PC-9 (cell line): ENCODE data around the gene ZNF593. TPM values are rescaled to one million over a fixed set of nuclear protein-coding genes. Genes with fewer than 3 reads are reported as not detected.
A peak's percentile ranks its signal among the peaks of the same experiment; 100 is the strongest.

Source experiments
- BruUV-seq: library from RNA; stranded (reverse); fragments of 400-500 nt; replicated peaks from 2 replicates; lab custom pipeline; 2021; lab: Mats Ljungman, UMichigan
- CTCF ChIA-PET: fragments of 300-600 bp; sonication (Branson Sonifier 250); formaldehyde crosslinking; loops from one replicate; lab custom pipeline; 2022; ENCODE audit warnings: antibody characterized with exemption; lab: Charles Lee
- POLR2A ChIA-PET: fragments of 300-600 bp; sonication (Branson Sonifier 250); formaldehyde crosslinking; loops from one replicate; lab custom pipeline; 2022; ENCODE audit warnings: antibody characterized with exemption; ENCODE audit not compliant: unreplicated experiment; lab: Charles Lee
- DNase-seq, 2 experiments: peaks; one replicate each; pipeline versions ENCODE4 v3.0.0 to v3.0.0-alpha.2; 2015 to 2022; ENCODE audit warnings: mixed read lengths in 1 of 2
- H2AFZ ChIP-seq: fragments of 200-600 bp; sonication (generic); 2 replicates; pipeline ENCODE4 v1.8.1; 2017; ENCODE audit warnings: antibody characterized with exemption
- H3F3A ChIP-seq: fragments of 200-600 bp; sonication (generic); 2 replicates; pipeline ENCODE4 v1.8.1; 2017; ENCODE audit warnings: antibody characterized with exemption, mild to moderate bottlenecking, low read depth; ENCODE audit not compliant: insufficient read depth
- H3K27ac ChIP-seq: fragments of 200-600 bp; sonication (generic); 2 replicates; pipeline ENCODE4 v1.6.1; 2016; ENCODE audit warnings: mixed run types
- H3K27me3 ChIP-seq: fragments of 200-600 bp; sonication (generic); 2 replicates; pipeline ENCODE4 v1.6.1; 2016; ENCODE audit warnings: low read depth, mixed run types; ENCODE audit not compliant: insufficient read depth
- H3K36me3 ChIP-seq: fragments of 200-600 bp; sonication (generic); 2 replicates; pipeline ENCODE4 v1.6.1; 2016; ENCODE audit warnings: low read depth, mixed run types
- H3K4me1 ChIP-seq: fragments of 200-600 bp; sonication (generic); replicated peaks from 2 replicates; pipeline ENCODE4 v1.6.1; 2016; ENCODE audit warnings: mixed run types; ENCODE audit not compliant: insufficient read depth
- H3K4me2 ChIP-seq: fragments of 200-600 bp; sonication (generic); 2 replicates; pipeline ENCODE4 v1.6.1; 2017; ENCODE audit warnings: mixed run types
- H3K4me3 ChIP-seq: fragments of 200-600 bp; sonication (generic); 2 replicates; pipeline ENCODE4 v1.6.1; 2016; ENCODE audit warnings: mixed run types
- H3K79me2 ChIP-seq: fragments of 200-600 bp; sonication (generic); 2 replicates; pipeline ENCODE4 v1.6.1; 2017; ENCODE audit warnings: low read depth, mixed run types
- H3K9me2 ChIP-seq: fragments of 200-600 bp; sonication (generic); 2 replicates; pipeline ENCODE4 v1.8.1; 2017; ENCODE audit warnings: mild to moderate bottlenecking; ENCODE audit not compliant: insufficient read depth
- H3K9me3 ChIP-seq: fragments of 200-600 bp; sonication (generic); 2 replicates; pipeline ENCODE4 v1.8.1; 2016; ENCODE audit warnings: low read depth; ENCODE audit not compliant: insufficient read depth
- H4K20me1 ChIP-seq: fragments of 200-600 bp; sonication (generic); 2 replicates; pipeline ENCODE4 v1.8.1; 2017; ENCODE audit not compliant: insufficient read depth
- EZH2 ChIP-seq: fragments of 200-600 bp; sonication (generic); IDR thresholded peaks from 2 replicates; pipeline ENCODE4 v1.8.0; 2017; ENCODE audit warnings: antibody characterized with exemption, low read depth
- intact Hi-C: fragments of 100-400 bp; cut with micrococcal nuclease; formaldehyde crosslinking; loops from one replicate; pipeline ENCODE4 v1.10.0; 2022; ENCODE audit not compliant: unreplicated experiment
- total RNA-seq: library from RNA; stranded (reverse); gene quantifications from 2 replicates; pipeline ENCODE4 v1.2.3, GENCODE V29; 2021
- TF ChIP-seq, protein P1 (sequence below): fragments of 200-600 bp; sonication (generic); conservative IDR thresholded peaks from 2 replicates; pipeline ENCODE4 v1.6.1; 2017; ENCODE audit warnings: mixed run types, antibody characterized with exemption, mild to moderate bottlenecking, moderate library complexity

The ZNF593 gene
- total RNA-seq, 1 experiment from 2014 or later: 37.0 TPM

DNA sequence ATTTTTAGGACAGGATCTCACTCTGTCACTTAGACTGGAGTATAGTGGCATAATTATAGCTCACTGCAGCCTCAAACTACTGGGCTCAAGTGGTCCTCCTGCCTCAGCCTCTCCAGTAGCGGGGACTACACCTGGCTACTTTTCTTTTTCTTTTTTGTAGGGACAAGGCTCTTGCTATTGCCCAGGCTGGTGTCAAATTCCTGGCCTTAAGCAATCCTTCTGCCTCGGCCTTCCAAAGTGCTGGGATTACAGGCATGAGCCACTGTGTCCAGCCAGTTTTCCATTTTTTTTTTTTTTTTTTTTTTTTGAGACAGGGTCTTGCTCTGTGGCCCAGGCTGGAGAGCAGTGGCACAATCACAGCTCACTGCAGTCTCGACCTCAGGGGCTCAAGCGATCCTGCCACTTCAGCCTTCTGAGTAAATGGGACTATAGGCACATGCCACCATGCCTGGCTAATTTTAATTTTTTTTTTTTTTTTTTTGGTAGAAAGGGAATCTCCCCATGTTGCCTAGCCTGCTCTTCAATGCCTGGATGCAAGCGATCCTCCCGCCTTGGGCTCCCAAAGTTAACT, 43.7 kb downstream of the ZNF593 start:
- no peaks in the 10 kb centered on the region for H3K4me1 ChIP-seq
- no peaks in the 10 kb centered on the region for H3K36me3 ChIP-seq
- H2AFZ ChIP-seq: no peak overlapping the region
- H4K20me1 ChIP-seq: no peaks in the 10 kb centered on the region
- no peaks in the 10 kb centered on the region for H3K27me3 ChIP-seq
- no peaks in the 10 kb centered on the region for H3K9me3 ChIP-seq
- intact Hi-C loops: no loop called here
- no TSS peak for BruUV-seq
- no peak overlapping the region for H3K4me3 ChIP-seq
- no peak overlapping the region for H3K27ac ChIP-seq
- no peak overlapping the region for H3K4me2 ChIP-seq
- ChIA-PET POLR2A (no interaction called here), CTCF (no interaction called here)
- no peak for DNase-seq
- no peaks in the 10 kb centered on the region for H3K79me2 ChIP-seq
- no peaks in the 10 kb centered on the region for H3F3A ChIP-seq
- TF ChIP-seq, protein P1, sequence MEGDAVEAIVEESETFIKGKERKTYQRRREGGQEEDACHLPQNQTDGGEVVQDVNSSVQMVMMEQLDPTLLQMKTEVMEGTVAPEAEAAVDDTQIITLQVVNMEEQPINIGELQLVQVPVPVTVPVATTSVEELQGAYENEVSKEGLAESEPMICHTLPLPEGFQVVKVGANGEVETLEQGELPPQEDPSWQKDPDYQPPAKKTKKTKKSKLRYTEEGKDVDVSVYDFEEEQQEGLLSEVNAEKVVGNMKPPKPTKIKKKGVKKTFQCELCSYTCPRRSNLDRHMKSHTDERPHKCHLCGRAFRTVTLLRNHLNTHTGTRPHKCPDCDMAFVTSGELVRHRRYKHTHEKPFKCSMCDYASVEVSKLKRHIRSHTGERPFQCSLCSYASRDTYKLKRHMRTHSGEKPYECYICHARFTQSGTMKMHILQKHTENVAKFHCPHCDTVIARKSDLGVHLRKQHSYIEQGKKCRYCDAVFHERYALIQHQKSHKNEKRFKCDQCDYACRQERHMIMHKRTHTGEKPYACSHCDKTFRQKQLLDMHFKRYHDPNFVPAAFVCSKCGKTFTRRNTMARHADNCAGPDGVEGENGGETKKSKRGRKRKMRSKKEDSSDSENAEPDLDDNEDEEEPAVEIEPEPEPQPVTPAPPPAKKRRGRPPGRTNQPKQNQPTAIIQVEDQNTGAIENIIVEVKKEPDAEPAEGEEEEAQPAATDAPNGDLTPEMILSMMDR: no peak
- TF ChIP-seq EZH2: no peak
- no peaks in the 10 kb centered on the region for H3K9me2 ChIP-seq

DNA sequence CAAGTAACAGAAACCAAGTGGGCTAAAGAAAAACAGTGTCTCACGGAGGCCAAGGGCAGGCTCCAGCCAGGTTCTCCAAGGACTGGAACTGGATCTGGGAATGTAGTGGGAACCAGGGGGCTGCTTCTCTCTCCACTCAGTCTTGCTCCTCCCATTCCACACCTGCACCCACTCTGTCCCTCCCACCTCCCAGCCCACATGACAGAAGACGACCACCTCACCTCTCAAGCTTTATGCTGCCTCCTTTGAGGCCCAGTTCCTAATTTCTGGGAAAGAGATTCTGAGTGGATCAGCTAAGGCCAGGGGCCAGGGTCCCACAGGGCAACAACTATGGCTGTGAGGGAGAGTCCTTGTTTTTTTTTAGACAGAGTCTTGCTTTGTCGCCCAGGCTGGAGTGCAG, 45.5 kb downstream of the ZNF593 start:
- BruUV-seq: no TSS peak
- no peak for DNase-seq
- no peak overlapping the region for H2AFZ ChIP-seq
- no peaks in the 10 kb centered on the region for H3K4me1 ChIP-seq
- H3K9me2 ChIP-seq: no peaks in the 10 kb centered on the region
- POLR2A ChIA-PET: no interaction called here
- no peaks in the 10 kb centered on the region for H3K9me3 ChIP-seq
- intact Hi-C loops: no loop called here
- H3K27ac ChIP-seq: no peak overlapping the region
- CTCF ChIA-PET: no interaction called here
- H3K79me2 ChIP-seq: no peaks in the 10 kb centered on the region
- no peak overlapping the region for H3K4me3 ChIP-seq
- TF ChIP-seq EZH2: no peak
- TF ChIP-seq, protein P1: no peak
- H3F3A ChIP-seq: no peaks in the 10 kb centered on the region
- no peaks in the 10 kb centered on the region for H3K27me3 ChIP-seq
- H3K36me3 ChIP-seq: no peaks in the 10 kb centered on the region
- no peaks in the 10 kb centered on the region for H4K20me1 ChIP-seq
- H3K4me2 ChIP-seq: no peak overlapping the region

DNA sequence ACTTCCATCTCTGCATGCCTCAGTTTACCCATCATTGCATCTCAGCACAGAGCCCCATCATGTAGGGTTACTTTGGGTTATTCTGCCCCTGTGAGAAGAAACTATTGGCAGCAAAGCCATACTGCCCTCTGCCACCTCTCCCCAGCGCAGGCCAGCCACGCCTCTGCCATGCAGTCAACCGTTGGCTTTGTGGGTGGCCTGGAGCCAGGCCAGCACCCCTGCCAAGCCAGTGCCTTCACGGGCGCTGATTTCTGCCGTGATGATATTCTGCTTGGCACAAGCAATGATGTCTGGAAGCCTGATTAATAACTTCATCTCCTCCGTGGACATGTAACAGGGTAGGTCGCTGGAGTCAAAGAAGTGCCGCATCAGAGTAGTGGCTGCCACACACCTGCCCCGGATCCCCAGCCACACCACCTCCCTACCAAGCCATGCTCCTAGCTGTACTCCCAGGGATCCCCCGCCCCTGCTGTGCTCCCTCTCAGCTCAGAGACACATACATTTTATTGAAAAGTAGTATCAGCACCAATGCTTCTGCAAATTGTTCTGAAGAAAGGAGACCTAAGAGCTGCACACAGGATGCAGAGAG, 49.3 kb downstream of the ZNF593 start:
- no TSS peak for BruUV-seq
- POLR2A ChIA-PET: no interaction called here
- Histone ChIP-seq H3K9me3 (no peaks in the 10 kb centered on the region), H4K20me1 (no peaks in the 10 kb centered on the region), H3K79me2 (no peaks in the 10 kb centered on the region), H3K27ac (no peak overlapping the region), H3F3A (no peaks in the 10 kb centered on the region), H3K4me3 (no peak overlapping the region), H3K9me2 (no peaks in the 10 kb centered on the region), H3K36me3 (no peaks in the 10 kb centered on the region), H3K4me2 (no peak overlapping the region), H2AFZ (no peak overlapping the region), H3K27me3 (no peaks in the 10 kb centered on the region), H3K4me1 (no peaks in the 10 kb centered on the region)
- peak in 1 of 2 experiments; percentile 34 for DNase-seq
- TF ChIP-seq, protein P1: no peak
- TF ChIP-seq EZH2: no peak
- CTCF ChIA-PET: no interaction called here
- intact Hi-C loops: no loop called here

Other genes with a start within 250 kb of the ZNF593 start
- 13.0 and 13.9 TPM in 2 replicates for gene PAFAH2, start 171.8 kb upstream of the ZNF593 start, total RNA-seq
- 0.13 and 0.63 TPM in 2 replicates for gene EXTL1, start 148.1 kb upstream of the ZNF593 start, total RNA-seq
- not detected in 2 replicates for gene SLC30A2, start 123.8 kb upstream of the ZNF593 start, total RNA-seq
- gene TRIM63, start 102.3 kb upstream of the ZNF593 start, total RNA-seq: not detected in 2 replicates
- gene PDIK1L, start 58.1 kb upstream of the ZNF593 start, total RNA-seq: 7.6 and 8.4 TPM in 2 replicates
- 0.23 TPM in 1 of 2 replicates, not detected in the other for gene FAM110D, start 10.8 kb upstream of the ZNF593 start, total RNA-seq
- not detected in 2 replicates for gene C1orf232, start 945 bp upstream of the ZNF593 start, total RNA-seq
- not detected in 2 replicates for gene ZNF593OS, start 1.9 kb downstream of the ZNF593 start, total RNA-seq
- gene CNKSR1, start 7.6 kb downstream of the ZNF593 start, total RNA-seq: 31.6 and 33.4 TPM in 2 replicates
- 0.24 TPM in 1 of 2 replicates, not detected in the other for gene CATSPER4, start 20.7 kb downstream of the ZNF593 start, total RNA-seq
- 34.0 and 42.5 TPM in 2 replicates for gene CEP85, start 64.3 kb downstream of the ZNF593 start, total RNA-seq
- 168 and 206 TPM in 2 replicates for gene SH3BGRL3, start 110.2 kb downstream of the ZNF593 start, total RNA-seq
- gene UBXN11, start 136.7 kb downstream of the ZNF593 start, total RNA-seq: 57.2 and 59.9 TPM in 2 replicates
- gene CD52, start 148.1 kb downstream of the ZNF593 start, total RNA-seq: 1.2 TPM in 1 of 2 replicates, not detected in the other
- gene CRYBG2, start 184.2 kb downstream of the ZNF593 start, total RNA-seq: 21.7 and 24.6 TPM in 2 replicates
- not detected in 2 replicates for gene ZNF683, start 202.8 kb downstream of the ZNF593 start, total RNA-seq
- not detected in 2 replicates for gene LIN28A, start 240.9 kb downstream of the ZNF593 start, total RNA-seq